Epithelial cell of proximal tubule (primary cell): ENCODE data around the gene RIIAD1. TPM values are rescaled to one million over a fixed set of nuclear protein-coding genes. Genes with fewer than 3 reads are reported as not detected.
A peak's percentile ranks its signal among the peaks of the same experiment; 100 is the strongest.
"Not testable (repeated sequence)": the region's sequence is repeated elsewhere in the genome, so short reads cannot be mapped to it uniquely, and the experiment has no call there.

ENCODE experiments used
- DNase-seq: peaks from one replicate; pipeline ENCODE4 v3.0.0-alpha.2; 2011; ENCODE audit warnings: low read depth
- H3K4me3 ChIP-seq: 2 replicates; pipeline ENCODE4 v1.5.1; 2011; ENCODE audit warnings: low read depth, mild to moderate bottlenecking, low read length
- total RNA-seq: library from RNA; depleted of rRNA; stranded (reverse); fragments of >200 nt; gene quantifications from 2 replicates; pipeline ENCODE4 v1.2.3, GENCODE V29; 2015
- TF ChIP-seq, protein P1 (sequence below): conservative IDR thresholded peaks from 2 replicates; pipeline ENCODE4 v1.5.1; 2012; ENCODE audit warnings: low read depth, mild to moderate bottlenecking, low read length

The RIIAD1 gene
- total RNA-seq, result not detected in 2 replicates

- DNase-seq, result no peak
- H3K4me3 ChIP-seq, result peak within 1 kb of the TSS; percentile 49
- TF ChIP-seq, protein P1, sequence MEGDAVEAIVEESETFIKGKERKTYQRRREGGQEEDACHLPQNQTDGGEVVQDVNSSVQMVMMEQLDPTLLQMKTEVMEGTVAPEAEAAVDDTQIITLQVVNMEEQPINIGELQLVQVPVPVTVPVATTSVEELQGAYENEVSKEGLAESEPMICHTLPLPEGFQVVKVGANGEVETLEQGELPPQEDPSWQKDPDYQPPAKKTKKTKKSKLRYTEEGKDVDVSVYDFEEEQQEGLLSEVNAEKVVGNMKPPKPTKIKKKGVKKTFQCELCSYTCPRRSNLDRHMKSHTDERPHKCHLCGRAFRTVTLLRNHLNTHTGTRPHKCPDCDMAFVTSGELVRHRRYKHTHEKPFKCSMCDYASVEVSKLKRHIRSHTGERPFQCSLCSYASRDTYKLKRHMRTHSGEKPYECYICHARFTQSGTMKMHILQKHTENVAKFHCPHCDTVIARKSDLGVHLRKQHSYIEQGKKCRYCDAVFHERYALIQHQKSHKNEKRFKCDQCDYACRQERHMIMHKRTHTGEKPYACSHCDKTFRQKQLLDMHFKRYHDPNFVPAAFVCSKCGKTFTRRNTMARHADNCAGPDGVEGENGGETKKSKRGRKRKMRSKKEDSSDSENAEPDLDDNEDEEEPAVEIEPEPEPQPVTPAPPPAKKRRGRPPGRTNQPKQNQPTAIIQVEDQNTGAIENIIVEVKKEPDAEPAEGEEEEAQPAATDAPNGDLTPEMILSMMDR, result peak; percentile 14
These were observed at the start of gene RIIAD1 for GRCh38 chr1:151720974-151721787. Gene RIIAD1, plus strand, starts transcription at chr1:151721522. Its CDS starts 15 bp downstream, at chr1:151721537.

DNA sequence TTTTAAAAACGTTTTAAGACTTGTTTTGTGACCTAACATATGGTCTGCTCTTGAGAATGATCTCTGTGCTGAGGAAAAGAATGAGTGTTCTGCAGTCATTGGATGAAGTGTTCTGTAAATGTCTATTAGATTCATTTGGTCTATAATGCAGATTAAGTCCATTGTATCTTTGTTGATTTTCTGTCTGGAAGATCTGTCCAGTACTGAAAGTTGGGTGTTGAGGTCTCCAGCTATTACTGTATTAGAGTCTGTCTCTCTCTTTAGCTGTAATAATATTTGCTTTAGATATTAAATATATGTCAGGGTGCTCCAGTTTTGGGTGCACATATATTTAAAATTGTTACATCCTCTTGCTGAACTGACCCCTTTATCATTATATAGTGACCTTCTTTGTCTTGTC, 47.9 kb upstream of the RIIAD1 start:
- TF ChIP-seq, protein P1, result no peak
- DNase-seq, result no peak
- no peak overlapping the region for H3K4me3 ChIP-seq

DNA sequence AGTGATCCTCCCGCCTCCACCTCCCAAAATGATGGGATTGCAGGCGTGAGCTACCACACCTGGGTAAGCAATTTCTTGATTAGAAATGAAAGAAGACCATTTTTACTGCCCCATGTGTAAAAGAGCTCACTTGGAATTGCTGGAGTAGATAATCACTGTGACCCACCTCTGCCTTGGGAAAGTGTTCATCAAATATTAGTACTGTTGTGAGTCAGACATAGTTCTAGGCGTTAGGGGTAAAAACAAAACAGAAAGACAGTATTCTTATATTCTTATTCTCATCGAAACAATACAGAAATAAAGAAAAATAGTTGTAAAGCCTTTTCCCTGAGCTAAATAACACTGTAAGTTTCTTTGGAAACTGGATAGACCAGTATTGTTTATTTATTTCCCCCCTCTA, 40.9 kb upstream of the RIIAD1 start:
- DNase-seq, result no peak
- TF ChIP-seq, protein P1, result no peak
- H3K4me3 ChIP-seq, result no peak overlapping the region

DNA sequence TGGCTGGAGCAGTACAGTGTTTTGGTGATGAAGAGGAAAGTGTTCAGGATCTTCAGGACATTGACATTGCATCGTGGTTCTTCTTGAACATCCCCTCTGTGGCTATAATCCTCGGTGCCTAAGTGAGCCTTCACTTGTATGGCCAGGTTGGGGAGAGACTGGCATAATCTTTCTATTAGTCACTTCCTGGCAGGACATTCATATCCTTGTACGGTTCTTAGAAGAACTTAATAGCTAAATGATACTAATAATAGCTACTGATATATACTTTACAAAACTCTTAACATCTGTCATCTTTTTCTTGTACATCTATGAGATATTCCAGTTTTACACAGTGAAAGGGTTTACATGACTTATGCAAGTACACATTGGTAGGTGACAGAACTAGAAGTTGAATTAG, 40.5 kb upstream of the RIIAD1 start:
- DNase-seq, result peak; percentile 81
- H3K4me3 ChIP-seq, result no peak overlapping the region
- TF ChIP-seq, protein P1, result no peak

- TF ChIP-seq, protein P1, result no peak
- no peak overlapping the region for H3K4me3 ChIP-seq
- DNase-seq, result no peak
These were observed 39.4 kb upstream of the RIIAD1 start for GRCh38 chr1:151681923-151682322.

GRCh38 chr1:151682901-151683300, 38.4 kb upstream of the RIIAD1 start:
- not testable (repeated sequence) for DNase-seq, H3K4me3 ChIP-seq

DNA sequence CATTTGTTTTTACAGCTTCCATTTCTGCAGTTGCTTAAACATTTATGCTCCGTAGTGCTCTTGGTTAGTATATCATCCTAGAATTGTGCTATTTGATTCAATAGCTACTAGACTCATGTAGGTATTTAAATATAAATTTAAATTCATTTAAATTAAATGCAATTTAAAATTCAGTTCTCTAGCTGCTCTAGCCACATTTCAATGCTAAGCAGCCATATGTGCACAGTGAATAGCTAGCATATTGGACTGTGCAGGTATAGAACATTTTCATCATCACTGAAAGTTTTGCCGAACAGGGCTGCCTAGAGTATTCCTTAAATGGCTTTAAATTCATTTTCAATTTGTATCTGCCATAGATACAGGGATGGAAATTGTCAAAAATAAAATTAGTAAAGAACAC, 37.2 kb upstream of the RIIAD1 start:
- no peak overlapping the region for H3K4me3 ChIP-seq
- TF ChIP-seq, protein P1, result no peak
- DNase-seq, result no peak
